Type B pancreatic cell (in vitro differentiated cells): ENCODE results near the gene NODAL. TPM values are rescaled to one million over a fixed set of nuclear protein-coding genes. Genes with fewer than 3 reads are reported as not detected.

Experiments
- DNase-seq: peaks from one replicate; pipeline ENCODE4 v3.0.0; 2021; ENCODE audit warnings: mixed read lengths; ENCODE audit not compliant: unreplicated experiment; ENCODE audit errors: extremely low spot score
- H3K27ac Mint-ChIP-seq: 2 replicates; pipeline ENCODE4 v1.8.0; 2021; ENCODE audit warnings: mild to moderate bottlenecking, mixed read lengths
- H3K27me3 Mint-ChIP-seq: 2 replicates; pipeline ENCODE4 v1.8.0; 2021; ENCODE audit warnings: mixed read lengths
- H3K36me3 Mint-ChIP-seq: 2 replicates; pipeline ENCODE4 v1.8.0; 2021; ENCODE audit warnings: mixed read lengths
- H3K4me1 Mint-ChIP-seq: one replicate; pipeline ENCODE4 v1.8.0; 2021; ENCODE audit warnings: mixed read lengths; ENCODE audit not compliant: unreplicated experiment
- H3K4me3 Mint-ChIP-seq: 2 replicates; pipeline ENCODE4 v1.8.0; 2021; ENCODE audit warnings: mild to moderate bottlenecking, mixed read lengths
- H3K9me3 Mint-ChIP-seq: 2 replicates; pipeline ENCODE4 v1.8.0; 2021; ENCODE audit warnings: mixed read lengths
- total RNA-seq: library from RNA; stranded (reverse); gene quantifications from 2 replicates; pipeline ENCODE4 v1.2.1, GENCODE V29; 2021; ENCODE audit warnings: low replicate concordance
- TF ChIP-seq, protein P1 (sequence below): fragments of 200-600 bp; sonication (generic); conservative IDR thresholded peaks from 2 replicates; pipeline ENCODE4 v1.5.0; 2021; ENCODE audit warnings: antibody characterized with exemption, mild to moderate bottlenecking

The NODAL gene
- total RNA-seq, 1 donor from 2014 or later: not detected

DNA sequence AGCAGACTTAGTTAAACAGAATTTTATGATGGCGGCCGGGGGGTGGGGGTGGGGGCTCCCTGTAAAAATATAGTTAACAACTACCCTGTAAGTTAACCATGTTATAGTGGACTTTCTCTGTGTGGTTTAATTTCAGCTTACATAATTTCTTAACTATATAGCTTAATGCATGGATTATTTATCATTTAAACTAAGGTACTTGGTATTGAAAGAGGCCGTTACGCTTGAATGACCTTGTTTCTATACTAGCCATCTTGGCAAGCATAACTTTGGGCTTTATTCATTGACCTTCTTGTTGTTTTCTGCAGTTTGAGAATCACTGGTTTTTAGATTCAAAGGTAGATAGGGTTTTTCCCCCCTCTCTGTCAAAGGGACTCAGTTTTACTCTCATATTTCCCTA, 29.1 kb downstream of the NODAL start:
- H3K27ac Mint-ChIP-seq: no peak overlapping the region
- TF ChIP-seq, protein P1, sequence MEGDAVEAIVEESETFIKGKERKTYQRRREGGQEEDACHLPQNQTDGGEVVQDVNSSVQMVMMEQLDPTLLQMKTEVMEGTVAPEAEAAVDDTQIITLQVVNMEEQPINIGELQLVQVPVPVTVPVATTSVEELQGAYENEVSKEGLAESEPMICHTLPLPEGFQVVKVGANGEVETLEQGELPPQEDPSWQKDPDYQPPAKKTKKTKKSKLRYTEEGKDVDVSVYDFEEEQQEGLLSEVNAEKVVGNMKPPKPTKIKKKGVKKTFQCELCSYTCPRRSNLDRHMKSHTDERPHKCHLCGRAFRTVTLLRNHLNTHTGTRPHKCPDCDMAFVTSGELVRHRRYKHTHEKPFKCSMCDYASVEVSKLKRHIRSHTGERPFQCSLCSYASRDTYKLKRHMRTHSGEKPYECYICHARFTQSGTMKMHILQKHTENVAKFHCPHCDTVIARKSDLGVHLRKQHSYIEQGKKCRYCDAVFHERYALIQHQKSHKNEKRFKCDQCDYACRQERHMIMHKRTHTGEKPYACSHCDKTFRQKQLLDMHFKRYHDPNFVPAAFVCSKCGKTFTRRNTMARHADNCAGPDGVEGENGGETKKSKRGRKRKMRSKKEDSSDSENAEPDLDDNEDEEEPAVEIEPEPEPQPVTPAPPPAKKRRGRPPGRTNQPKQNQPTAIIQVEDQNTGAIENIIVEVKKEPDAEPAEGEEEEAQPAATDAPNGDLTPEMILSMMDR: no peak

DNA sequence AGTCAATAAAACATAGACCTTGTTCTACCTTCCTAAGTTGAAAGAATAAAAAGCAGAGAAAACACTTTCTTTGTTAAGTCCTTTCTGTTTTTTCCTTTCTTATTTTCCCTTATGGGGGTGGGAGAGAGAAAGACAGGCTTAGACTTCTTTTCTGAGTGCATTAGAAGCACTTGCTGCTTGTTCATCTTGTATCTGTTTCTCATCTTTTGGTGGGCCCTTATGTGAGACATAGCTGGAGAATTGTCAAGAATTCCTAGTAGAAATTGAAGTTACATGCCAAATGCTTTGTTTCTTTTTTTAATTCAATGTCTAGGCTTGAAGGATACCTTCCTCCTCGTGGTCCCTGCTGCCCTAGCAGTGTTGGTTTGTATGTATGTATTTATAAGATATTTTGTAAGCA, 30.9 kb downstream of the NODAL start:
- Mint-ChIP-seq H3K4me3 (no peak overlapping the region), H3K4me1 (peaks cover 42% of the 10 kb centered on the region), H3K27me3 (no peaks in the 10 kb centered on the region), H3K27ac (no peak overlapping the region), H3K9me3 (no peaks in the 10 kb centered on the region), H3K36me3 (peaks cover 37% of the 10 kb centered on the region)
- TF ChIP-seq, protein P1: no peak
- DNase-seq: no peak

More for the DNA sequence above, 29.1 kb downstream of the NODAL start:
- peaks cover 40% of the 10 kb centered on the region for H3K36me3 Mint-ChIP-seq
- no peaks in the 10 kb centered on the region for H3K27me3 Mint-ChIP-seq
- no peak overlapping the region for H3K4me3 Mint-ChIP-seq
- no peak for DNase-seq
- peaks cover 30% of the 10 kb centered on the region for H3K4me1 Mint-ChIP-seq
- H3K9me3 Mint-ChIP-seq: no peaks in the 10 kb centered on the region

DNA sequence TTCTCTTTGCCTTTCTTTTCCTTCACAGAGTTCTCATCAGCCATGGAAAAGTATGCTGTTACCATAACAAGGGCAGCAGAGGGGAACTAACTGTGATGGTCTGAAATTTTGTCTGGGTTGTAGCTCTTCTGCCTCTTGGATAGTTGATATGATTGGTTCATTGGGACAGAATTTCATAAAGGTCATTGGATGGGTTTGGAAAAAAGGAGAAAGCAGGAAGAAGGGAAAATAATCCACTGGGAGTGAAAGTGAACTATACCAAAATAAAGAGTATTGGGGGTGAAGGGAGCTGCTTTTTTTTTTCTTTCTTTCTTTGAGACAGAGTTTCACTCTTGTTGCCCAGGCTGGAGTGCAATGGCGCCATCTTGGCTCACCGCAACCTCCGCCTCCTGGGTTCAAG, 31.7 kb downstream of the NODAL start:
- Mint-ChIP-seq H3K4me1 (peaks cover 50% of the 10 kb centered on the region), H3K36me3 (peaks cover 41% of the 10 kb centered on the region), H3K27ac (peak overlapping the region; percentile 7), H3K27me3 (no peaks in the 10 kb centered on the region), H3K9me3 (no peaks in the 10 kb centered on the region), H3K4me3 (peak overlapping the region; percentile 8)
- no peak for DNase-seq
- TF ChIP-seq, protein P1: no peak

DNA sequence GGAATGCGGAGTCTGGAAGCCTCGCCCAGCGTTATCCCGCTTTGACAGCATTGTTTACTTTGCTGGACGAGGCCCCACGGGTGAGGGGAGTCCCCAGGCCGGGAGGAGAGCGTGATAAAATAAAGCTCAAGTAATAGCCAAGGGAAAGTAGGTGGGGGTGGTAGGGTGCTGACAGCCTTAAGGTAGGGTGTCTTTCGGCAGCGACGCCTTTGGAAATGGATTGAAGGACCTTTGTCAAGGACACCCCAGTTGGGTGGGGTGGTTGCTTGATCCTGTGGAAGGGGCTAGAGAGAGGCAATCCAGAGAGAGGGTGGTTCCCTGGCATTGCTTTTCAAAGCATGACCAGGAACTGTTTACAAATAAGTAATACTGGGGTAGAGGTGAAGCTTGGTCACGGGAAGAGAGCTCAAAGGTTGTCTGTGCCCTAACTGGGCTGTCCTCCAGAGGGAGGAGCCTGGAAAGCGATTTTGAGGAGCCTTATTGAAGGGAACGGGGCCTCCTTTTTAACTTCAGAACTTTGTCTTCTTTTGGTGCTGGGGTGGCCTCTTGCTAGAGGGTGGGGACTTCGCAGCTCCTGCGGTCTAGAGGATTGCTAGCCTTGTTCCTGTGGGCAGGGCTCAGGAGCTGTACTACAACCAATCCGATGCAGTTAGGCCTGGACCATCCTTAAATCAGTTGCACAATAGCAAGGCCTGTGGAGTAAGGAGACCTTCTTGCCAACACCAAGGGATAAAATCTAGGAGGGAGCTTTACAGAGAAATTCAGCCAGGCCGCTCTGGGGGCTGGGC, 36.2 kb downstream of the NODAL start:
- Mint-ChIP-seq H3K27me3 (no peaks in the 10 kb centered on the region), H3K9me3 (no peaks in the 10 kb centered on the region), H3K27ac (peak overlapping the region; percentile 98), H3K4me3 (peak overlapping the region; percentile 95), H3K36me3 (peaks cover 28% of the 10 kb centered on the region), H3K4me1 (peaks cover 40% of the 10 kb centered on the region)
- TF ChIP-seq, protein P1: no peak
- DNase-seq: no peak

DNA sequence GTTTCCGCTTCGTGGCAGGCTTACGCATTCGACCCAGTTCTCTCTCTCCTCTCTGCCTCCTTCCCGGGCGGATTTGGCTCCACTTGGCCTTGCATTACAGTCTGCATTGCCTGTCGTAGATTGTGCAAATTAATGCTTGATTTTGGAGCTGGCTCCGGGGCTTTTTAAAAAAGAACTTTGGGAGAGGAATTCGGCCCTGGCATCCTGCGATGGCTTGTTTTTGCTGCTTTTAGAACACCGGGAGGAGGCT, 36.8 kb downstream of the NODAL start:
- DNase-seq: no peak
- H3K4me3 Mint-ChIP-seq: peak overlapping the region; percentile 95
- H3K9me3 Mint-ChIP-seq: no peaks in the 10 kb centered on the region
- H3K4me1 Mint-ChIP-seq: peaks cover 37% of the 10 kb centered on the region
- peaks cover 25% of the 10 kb centered on the region for H3K36me3 Mint-ChIP-seq
- no peaks in the 10 kb centered on the region for H3K27me3 Mint-ChIP-seq
- TF ChIP-seq, protein P1: no peak
- H3K27ac Mint-ChIP-seq: peak overlapping the region; percentile 98
